Fibroblast of lung (primary cell): Measurements from ENCODE around the gene LRFN2. TPM values are rescaled to one million over a fixed set of nuclear protein-coding genes. Genes with fewer than 3 reads are reported as not detected.

ENCODE experiments used
- DNase-seq, 2 donors: peaks; one replicate each; pipeline versions ENCODE4 v3.0.0 to v3.0.0-alpha.2; 2010; ENCODE audit warnings: low read depth in 2 of 2
- H2AFZ ChIP-seq: 2 replicates; pipeline ENCODE4 v1.5.1; 2012; ENCODE audit warnings: low read length, control low read depth, inconsistent platforms
- H3K27ac ChIP-seq: 2 replicates; pipeline ENCODE4 v1.5.1; 2011; ENCODE audit warnings: low read length, control low read depth; ENCODE audit not compliant: insufficient read depth
- H3K27me3 ChIP-seq: 2 replicates; pipeline ENCODE4 v1.5.1; 2011; ENCODE audit warnings: mild to moderate bottlenecking, low read length; ENCODE audit not compliant: control insufficient read depth, insufficient read depth
- H3K36me3 ChIP-seq: 2 replicates; pipeline ENCODE4 v1.5.1; 2011; ENCODE audit warnings: low read length; ENCODE audit not compliant: control insufficient read depth, insufficient read depth
- H3K4me1 ChIP-seq: 2 replicates; pipeline ENCODE4 v1.5.1; 2011; ENCODE audit warnings: low read length; ENCODE audit not compliant: control insufficient read depth, insufficient read depth; ENCODE audit errors: extremely low read depth
- H3K4me2 ChIP-seq: 2 replicates; pipeline ENCODE4 v1.5.1; 2011; ENCODE audit warnings: low read length, control low read depth; ENCODE audit not compliant: insufficient read depth; ENCODE audit errors: extremely low read depth
- H3K4me3 ChIP-seq, 4 experiments: fragments of 200-600 bp in 1 of 4; sonication (generic) in 1 of 4; replicated peaks in 1 of 4; 2 replicates each; pipeline ENCODE4 v1.5.1; 2011 to 2016; ENCODE audit warnings: low read length in 4 of 4, low read depth in 3 of 4, mild to moderate bottlenecking in 3 of 4, control low read depth in 2 of 4, inconsistent platforms in 1 of 4, mixed read lengths in 1 of 4; ENCODE audit not compliant: insufficient read depth in 1 of 4; ENCODE audit errors: control extremely low read depth in 1 of 4
- H3K79me2 ChIP-seq: 2 replicates; pipeline ENCODE4 v1.5.1; 2012; ENCODE audit warnings: mild to moderate bottlenecking, low read length, inconsistent platforms; ENCODE audit not compliant: control insufficient read depth, insufficient read depth
- H3K9ac ChIP-seq: 2 replicates; pipeline ENCODE4 v1.5.1; 2011; ENCODE audit warnings: mild to moderate bottlenecking, low read length, control low read depth; ENCODE audit not compliant: insufficient read depth
- H3K9me3 ChIP-seq: 2 replicates; pipeline ENCODE4 v1.5.1; 2012; ENCODE audit warnings: low read depth, low read length; ENCODE audit not compliant: control insufficient read depth, insufficient read depth
- H4K20me1 ChIP-seq: 2 replicates; pipeline ENCODE4 v1.5.1; 2011; ENCODE audit warnings: low read length; ENCODE audit not compliant: control insufficient read depth, insufficient read depth; ENCODE audit errors: extremely low read depth
- CTCF ChIP-seq, 2 donors: IDR thresholded peaks in 1 of 2; conservative IDR thresholded peaks in 1 of 2; 1 replicate in 1 of 2; 2 replicates in 1 of 2; pipeline ENCODE4 v1.5.1; 2011 to 2012; ENCODE audit warnings: low read length in 2 of 2, control low read depth in 1 of 2, inconsistent platforms in 1 of 2, low read depth in 1 of 2, mild to moderate bottlenecking in 1 of 2
- EZH2 ChIP-seq: IDR thresholded peaks from 2 replicates; pipeline ENCODE4 v1.5.1; 2012; ENCODE audit warnings: low read length, control low read depth, mild to moderate bottlenecking; ENCODE audit errors: missing control alignments
- polyA plus RNA-seq, 2 donors: library from polyadenylated mRNA; depleted of rRNA in 1 of 2; stranded (reverse) in 1 of 2; unstranded in 1 of 2; fragments of >200 nt; gene quantifications; 2 replicates each; pipeline ENCODE4 v1.2.1, GENCODE V29; 2011 to 2012; ENCODE audit warnings: missing spikeins in 1 of 2
- total RNA-seq: library from RNA; depleted of rRNA; stranded (reverse); fragments of >200 nt; gene quantifications from 2 replicates; pipeline ENCODE4 v1.2.1, GENCODE V29; 2014

Gene LRFN2
- total and polyA plus RNA-seq, 2 donors (not counting 1 experiment from before 2014, with no cell fraction given): not detected

GRCh38 chr6:40516429-40516828 lies 70.7 kb downstream of the LRFN2 start:
- no peak for TF ChIP-seq EZH2
- no peak for TF ChIP-seq CTCF (conservative IDR thresholded peaks at IDR 0.05 in 1 of 2, IDR thresholded peaks at IDR 0.05 in 1 of 2; ENCODE audit: low read depth in 1 of 2, low read length in 2 of 2)
- no peak for DNase-seq

GRCh38 chr6:40512340-40512739 lies 74.8 kb downstream of the LRFN2 start:
- no peak for TF ChIP-seq EZH2
- no peak for TF ChIP-seq CTCF (conservative IDR thresholded peaks at IDR 0.05 in 1 of 2, IDR thresholded peaks at IDR 0.05 in 1 of 2; ENCODE audit: low read depth in 1 of 2, low read length in 2 of 2)
- no peak overlapping the region for H3K4me3 ChIP-seq
- H4K20me1 ChIP-seq: no peaks in the 10 kb centered on the region
- H2AFZ ChIP-seq: no peak overlapping the region
- no peak overlapping the region for H3K27ac ChIP-seq
- no peak overlapping the region for H3K9ac ChIP-seq
- H3K4me1 ChIP-seq: no peaks in the 10 kb centered on the region
- DNase-seq: no peak
- no peaks in the 10 kb centered on the region for H3K27me3 ChIP-seq
- H3K79me2 ChIP-seq: no peaks in the 10 kb centered on the region
- H3K4me2 ChIP-seq: no peak overlapping the region
- no peaks in the 10 kb centered on the region for H3K36me3 ChIP-seq
- no peaks in the 10 kb centered on the region for H3K9me3 ChIP-seq

More at GRCh38 chr6:40516429-40516828, 70.7 kb downstream of the LRFN2 start:
- H3K79me2 ChIP-seq: no peaks in the 10 kb centered on the region
- no peak overlapping the region for H3K4me2 ChIP-seq
- H4K20me1 ChIP-seq: no peaks in the 10 kb centered on the region
- no peak overlapping the region for H3K27ac ChIP-seq
- H3K9ac ChIP-seq: no peak overlapping the region
- H2AFZ ChIP-seq: no peak overlapping the region
- no peak overlapping the region for H3K4me3 ChIP-seq
- H3K4me1 ChIP-seq: no peaks in the 10 kb centered on the region
- H3K36me3 ChIP-seq: no peaks in the 10 kb centered on the region
- H3K27me3 ChIP-seq: no peaks in the 10 kb centered on the region
- no peaks in the 10 kb centered on the region for H3K9me3 ChIP-seq

- H3K4me2 ChIP-seq: no peak overlapping the region
- no peak overlapping the region for H2AFZ ChIP-seq
- H3K9ac ChIP-seq: no peak overlapping the region
- TF ChIP-seq CTCF (conservative IDR thresholded peaks at IDR 0.05 in 1 of 2, IDR thresholded peaks at IDR 0.05 in 1 of 2; ENCODE audit: low read depth in 1 of 2, low read length in 2 of 2): no peak
- TF ChIP-seq EZH2: no peak
- no peaks in the 10 kb centered on the region for H3K79me2 ChIP-seq
- no peaks in the 10 kb centered on the region for H3K9me3 ChIP-seq
- no peak overlapping the region for H3K4me3 ChIP-seq
- H3K36me3 ChIP-seq: no peaks in the 10 kb centered on the region
- no peak overlapping the region for H3K27ac ChIP-seq
- DNase-seq: no peak
- H3K27me3 ChIP-seq: no peaks in the 10 kb centered on the region
- H3K4me1 ChIP-seq: no peaks in the 10 kb centered on the region
- H4K20me1 ChIP-seq: no peaks in the 10 kb centered on the region
Measured at GRCh38 chr6:40511884-40512283, 75.3 kb downstream of the LRFN2 start.
